Left ventricle myocardium inferior (tissue), 1 donor: ENCODE data around the gene LPA. TPM values are rescaled to one million over a fixed set of nuclear protein-coding genes. Genes with fewer than 3 reads are reported as not detected.
A peak's percentile ranks its signal among the peaks of the same experiment; 100 is the strongest.
"Not testable (repeated sequence)": the region's sequence is repeated elsewhere in the genome, so short reads cannot be mapped to it uniquely, and the experiment has no call there.

Experiments used
- DNase-seq: peaks from one replicate; pipeline ENCODE4 v3.0.0-alpha.2; 2020
- H3K27ac ChIP-seq: fragments of 200-600 bp; replicated peaks from 2 replicates; pipeline ENCODE4 v1.8.0; 2021
- H3K27me3 ChIP-seq: fragments of 200-600 bp; 2 replicates; pipeline ENCODE4 v1.8.0; 2021; ENCODE audit warnings: low read depth
- H3K36me3 ChIP-seq: fragments of 200-600 bp; 2 replicates; pipeline ENCODE4 v1.8.0; 2021
- H3K4me1 ChIP-seq: fragments of 200-600 bp; 2 replicates; pipeline ENCODE4 v1.8.0; 2021
- H3K4me3 ChIP-seq: fragments of 200-600 bp; 2 replicates; pipeline ENCODE4 v1.8.0; 2021; ENCODE audit warnings: mild to moderate bottlenecking, moderate library complexity
- H3K9me3 ChIP-seq: fragments of 200-600 bp; replicated peaks from 2 replicates; pipeline ENCODE4 v1.8.0; 2021
- CTCF ChIP-seq: fragments of 200-600 bp; IDR thresholded peaks from 2 replicates; pipeline ENCODE4 v1.8.0; 2021; ENCODE audit warnings: antibody characterized with exemption, mild to moderate bottlenecking, borderline replicate concordance
- intact Hi-C: fragments of 100-400 bp; cut with micrococcal nuclease; formaldehyde crosslinking; loops from one replicate; pipeline ENCODE4 v1.11.0; 2022
- total RNA-seq: library from RNA; stranded (reverse); fragmentation: NEBNext Ultra II Directional; extraction: Animal tissue kit (Norgen Biotek cat#: 25700); gene quantifications from one replicate; pipeline ENCODE4 v1.2.1, GENCODE V29; 2021
- donor health status: DM: no; HTN: yes; CAD: no; lungs with severe emphysema.

LPA gene
- total RNA-seq, 1 donor from 2014 or later, result not detected

GRCh38 chr6:160691617-160692016, 27.5 kb upstream of the LPA start:
- Histone ChIP-seq H3K36me3 (no peaks in the 10 kb centered on the region), H3K9me3 (no peaks in the 10 kb centered on the region), H3K27me3 (peaks cover 12% of the 10 kb centered on the region), H3K27ac (no peak overlapping the region), H3K4me3 (no peak overlapping the region), H3K4me1 (no peaks in the 10 kb centered on the region)
- no peak for TF ChIP-seq CTCF
- DNase-seq, result no peak
- intact Hi-C loops, result no loop called here

GRCh38 chr6:160690458-160690857, 26.4 kb upstream of the LPA start:
- H3K27me3 ChIP-seq, result peaks cover 23% of the 10 kb centered on the region
- no peaks in the 10 kb centered on the region for H3K36me3 ChIP-seq
- H3K27ac ChIP-seq, result no peak overlapping the region
- intact Hi-C loops, result no loop called here
- no peaks in the 10 kb centered on the region for H3K9me3 ChIP-seq
- no peak for DNase-seq
- H3K4me3 ChIP-seq, result no peak overlapping the region
- no peak for TF ChIP-seq CTCF
- no peaks in the 10 kb centered on the region for H3K4me1 ChIP-seq

- Histone ChIP-seq H3K4me1 (no peaks in the 10 kb centered on the region), H3K27me3 (peaks cover 18% of the 10 kb centered on the region), H3K27ac (no peak overlapping the region), H3K9me3 (no peaks in the 10 kb centered on the region), H3K4me3 (no peak overlapping the region), H3K36me3 (no peaks in the 10 kb centered on the region)
- TF ChIP-seq CTCF, result no peak
- intact Hi-C loops, result no loop called here
- DNase-seq, result no peak
Measured at GRCh38 chr6:160685762-160686450, 21.8 kb upstream of the LPA start.

GRCh38 chr6:160685101-160685761, 21.2 kb upstream of the LPA start:
- H3K9me3 ChIP-seq, H3K4me1 ChIP-seq, H3K36me3 ChIP-seq, H3K27ac ChIP-seq, intact Hi-C loops, H3K4me3 ChIP-seq, DNase-seq: not testable (repeated sequence)
- H3K27me3 ChIP-seq, result peaks cover 15% of the 10 kb centered on the region

GRCh38 chr6:160679402-160679769, 15.3 kb upstream of the LPA start:
- intact Hi-C loops, result no loop called here
- Histone ChIP-seq H3K9me3 (no peaks in the 10 kb centered on the region), H3K36me3 (no peaks in the 10 kb centered on the region), H3K4me1 (peaks cover 6% of the 10 kb centered on the region), H3K27me3 (peaks cover 24% of the 10 kb centered on the region), H3K4me3 (peak overlapping the region; percentile 25), H3K27ac (no peak overlapping the region)
- TF ChIP-seq CTCF, result no peak
- no peak for DNase-seq

GRCh38 chr6:160678744-160679401, 14.8 kb upstream of the LPA start:
- peaks cover 24% of the 10 kb centered on the region for H3K27me3 ChIP-seq
- no peak for DNase-seq
- intact Hi-C loops, result no loop called here
- H3K27ac ChIP-seq, result no peak overlapping the region
- H3K4me3 ChIP-seq, result peak overlapping the region; percentile 25
- H3K36me3 ChIP-seq, result no peaks in the 10 kb centered on the region
- peaks cover 1% of the 10 kb centered on the region for H3K9me3 ChIP-seq
- no peak for TF ChIP-seq CTCF
- H3K4me1 ChIP-seq, result peaks cover 6% of the 10 kb centered on the region
